Posterior vena cava (tissue), 2 donors: Measurements from ENCODE around the gene TBC1D1. TPM values are rescaled to one million over a fixed set of nuclear protein-coding genes. Genes with fewer than 3 reads are reported as not detected.
A peak's percentile ranks its signal among the peaks of the same experiment; 100 is the strongest.
"Not testable (repeated sequence)": the region's sequence is repeated elsewhere in the genome, so short reads cannot be mapped to it uniquely, and the experiment has no call there.

ENCODE experiments used
- DNase-seq: peaks from one replicate; pipeline ENCODE4 v3.0.0-alpha.2; 2020; ENCODE audit warnings: low spot score
- intact Hi-C, 2 donors: fragments of 100-400 bp; cut with DNase I; formaldehyde crosslinking; loops; one replicate each; pipeline versions ENCODE4 v1.14.1 to v1.14.2; 2022 to 2023
- total RNA-seq, 2 donors: library from RNA; stranded (reverse); fragmentation: NEBNext Ultra II Directional; extraction: Animal tissue kit (Norgen Biotek cat#: 25700); gene quantifications; one replicate each; pipeline ENCODE4 v1.2.1, GENCODE V29; 2021
- donor health status: DM: yes; HTN: yes; CAD: no.
- donor health status: DM: yes; HTN: yes; CAD: no.

Gene TBC1D1
- total RNA-seq, 2 donors from 2014 or later = 94.7 to 152 TPM

DNA sequence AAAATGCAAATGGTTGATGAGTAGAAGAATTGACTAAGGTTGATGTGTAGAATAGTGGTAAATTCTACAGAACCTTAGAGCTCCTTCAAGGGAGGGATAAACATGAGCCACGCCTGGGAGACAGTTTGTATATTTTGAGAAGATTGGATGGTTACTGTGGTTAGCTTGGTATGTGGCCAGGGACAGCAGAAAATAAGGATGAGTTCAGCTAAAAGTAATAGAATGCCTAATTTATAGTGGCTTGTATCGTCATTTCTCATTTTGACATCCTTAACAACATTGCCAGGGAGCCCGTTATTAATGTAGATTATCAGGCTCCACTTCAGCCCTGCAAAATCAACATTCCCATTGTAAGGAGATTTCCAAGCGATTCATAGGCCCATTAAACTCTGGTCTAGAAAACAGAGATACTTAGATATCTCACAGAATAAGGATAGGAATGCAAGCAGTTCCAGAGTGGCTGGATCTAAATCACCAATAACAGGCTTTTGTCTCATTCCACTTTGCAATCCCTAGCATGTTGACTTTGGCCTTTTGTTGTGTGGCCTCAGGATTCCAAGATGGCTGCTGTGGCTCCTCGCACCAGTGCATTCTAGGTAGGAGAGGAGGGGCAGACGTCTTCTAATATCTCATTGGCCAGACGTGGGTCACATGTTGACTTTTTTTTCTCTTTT is 62.9 kb downstream of the TBC1D1 start:
- no peak for DNase-seq
- intact Hi-C loops = no loop called here

DNA sequence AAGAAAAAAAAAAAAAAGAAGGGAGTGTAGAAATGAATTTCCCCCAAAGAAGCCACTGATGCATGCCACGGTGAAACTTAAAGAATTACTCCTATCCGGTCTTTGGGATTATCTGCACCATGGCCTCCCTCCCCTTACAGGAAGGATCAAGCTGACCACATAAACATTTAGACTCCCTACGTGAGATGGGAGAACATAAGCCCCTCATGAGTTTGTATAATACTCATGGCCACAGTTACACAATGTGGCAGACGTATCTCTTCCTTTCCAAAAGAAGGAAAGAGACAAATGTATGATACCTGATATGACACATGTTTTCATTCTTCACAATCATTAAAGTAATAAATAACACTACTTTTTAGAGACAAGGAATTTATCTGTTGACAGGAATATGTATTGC is 66.1 kb downstream of the TBC1D1 start:
- intact Hi-C loops = no loop called here
- no peak for DNase-seq

- DNase-seq = no peak
- intact Hi-C loops = no loop called here
Measured at GRCh38 chr4:37958932-37959331, 68.0 kb downstream of the TBC1D1 start.

DNA sequence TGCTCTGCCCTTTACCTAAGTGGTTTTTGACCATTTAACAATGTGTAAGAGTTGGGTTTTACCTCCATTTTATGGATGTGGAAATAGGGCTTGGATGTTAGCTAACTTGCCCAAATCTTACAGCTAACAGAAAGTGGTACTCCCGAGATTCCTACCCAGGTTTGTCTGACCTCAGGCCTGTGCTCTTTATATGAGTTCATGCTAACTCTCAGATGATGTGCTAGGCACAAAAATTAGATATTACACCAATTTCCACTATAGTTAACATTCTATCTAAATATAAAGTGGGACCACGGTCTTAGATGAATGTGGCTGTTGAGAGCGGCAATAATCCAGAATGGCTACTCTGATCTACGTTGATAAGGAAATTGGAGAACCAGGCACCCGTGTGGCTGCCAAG is 69.2 kb downstream of the TBC1D1 start, which contains the start of gene PTTG2:
Gene PTTG2 (plus strand): TSS at position 301 of the 400 bp plus-strand sequence. CDS start 37 bp downstream, at position 338.
- no peak for DNase-seq
- intact Hi-C loops = no loop called here

DNA sequence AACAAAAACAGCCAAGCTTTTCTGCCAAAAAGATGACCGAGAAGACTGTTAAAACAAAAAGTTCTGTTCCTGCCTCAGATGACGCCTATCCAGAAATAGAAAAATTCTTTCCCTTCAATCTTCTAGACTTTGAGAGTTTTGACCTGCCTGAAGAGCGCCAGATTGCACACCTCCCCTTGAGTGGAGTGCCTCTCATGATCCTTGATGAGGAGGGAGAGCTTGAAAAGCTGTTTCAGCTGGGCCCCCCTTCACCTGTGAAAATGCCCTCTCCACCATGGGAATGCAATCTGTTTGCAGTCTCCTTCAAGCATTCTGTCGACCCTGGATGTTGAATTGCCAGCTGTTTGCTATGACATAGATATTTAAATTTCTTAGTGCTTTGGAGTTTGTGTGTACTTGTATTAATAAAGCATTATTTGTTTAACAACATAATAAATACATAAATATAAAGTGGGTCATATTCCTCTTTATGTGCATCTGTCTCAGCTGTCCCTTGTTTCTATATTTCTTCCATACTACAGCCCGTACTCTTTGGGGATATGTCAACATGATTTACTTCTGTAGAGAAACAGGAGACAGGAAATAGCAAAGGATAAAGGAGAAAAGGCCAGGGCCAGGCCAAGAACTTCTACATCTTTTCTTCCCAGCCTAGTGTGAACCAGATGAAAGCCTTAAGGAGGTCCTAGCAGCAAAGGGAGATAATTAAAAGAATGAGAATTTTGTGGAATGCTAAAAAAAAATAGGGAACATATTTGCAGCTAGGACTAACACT is 70.0 kb downstream of the TBC1D1 start:
- intact Hi-C loops = no loop called here
- no peak for DNase-seq

DNA sequence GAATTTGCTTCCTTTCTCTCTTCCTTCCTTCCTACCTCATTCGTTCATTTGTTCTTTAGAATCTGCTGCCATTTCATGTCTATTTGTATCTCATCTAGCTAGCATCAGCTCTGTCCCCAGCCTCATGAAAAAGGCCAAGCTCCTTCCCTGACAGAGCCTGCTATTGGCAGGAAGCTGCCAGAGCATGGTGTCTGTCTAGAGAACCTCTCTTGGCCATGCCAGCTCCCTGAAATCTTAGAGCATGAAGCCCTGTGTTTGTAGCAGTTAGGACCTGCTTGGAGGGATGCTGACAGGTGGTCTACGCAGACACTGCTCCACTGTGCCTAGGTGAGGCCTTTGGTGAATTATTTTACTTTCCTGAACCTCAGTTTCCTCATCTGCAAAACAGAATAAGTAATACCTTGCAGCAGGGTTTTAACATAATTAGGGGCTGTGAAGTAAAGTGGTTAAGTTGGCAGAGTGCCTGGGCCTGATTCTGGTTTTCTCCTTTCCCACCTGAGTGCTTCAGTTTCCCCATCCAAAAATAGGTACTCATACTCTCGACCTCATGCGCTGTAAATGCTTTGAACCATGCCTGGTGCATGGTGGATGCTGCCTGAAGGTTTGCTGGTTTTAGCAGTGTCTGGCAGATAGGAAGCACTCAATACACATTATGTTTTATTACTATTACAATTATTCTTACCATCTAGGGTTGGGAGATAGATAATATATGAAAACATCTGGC is 74.0 kb downstream of the TBC1D1 start:
- DNase-seq = no peak
- intact Hi-C loops = no loop called here

DNA sequence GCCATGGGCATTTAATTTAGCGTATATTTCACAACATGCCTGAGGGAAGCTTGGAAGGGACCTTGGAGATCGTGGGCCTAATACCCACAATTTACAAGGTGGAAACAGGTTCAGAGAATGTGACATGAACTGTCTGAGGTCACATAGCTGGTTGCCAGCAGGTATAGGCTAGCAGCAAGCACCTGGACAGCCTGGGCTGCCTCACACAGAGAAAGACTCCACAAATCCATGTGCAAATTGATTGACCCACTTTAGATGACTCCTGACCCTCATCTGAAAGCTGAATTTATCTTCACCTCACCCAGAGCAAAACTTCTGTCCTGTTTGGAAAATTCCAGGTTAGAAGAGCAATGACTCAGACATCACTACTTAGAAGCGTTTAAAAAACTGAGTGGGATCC is 75.2 kb downstream of the TBC1D1 start:
- DNase-seq = no peak
- intact Hi-C loops = no loop called here

DNA sequence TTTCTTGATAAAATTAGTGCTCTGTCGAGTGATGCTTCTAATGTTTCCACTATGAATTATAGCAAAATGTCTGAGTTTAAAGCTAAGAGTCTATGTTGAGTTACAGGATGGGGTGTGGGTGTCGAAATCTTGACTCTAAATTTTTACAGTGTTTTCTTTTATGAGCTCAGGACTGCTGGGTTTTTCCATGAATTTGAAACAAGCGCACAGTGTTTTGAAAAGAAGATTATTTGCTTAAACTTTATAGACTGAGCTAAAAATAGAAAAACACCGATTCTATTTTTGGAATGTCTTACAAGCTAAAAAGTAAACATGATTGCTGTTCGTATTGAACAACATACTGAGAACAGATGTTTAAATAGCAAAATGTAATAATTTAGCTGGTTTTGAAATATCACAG is 76.9 kb downstream of the TBC1D1 start:
- DNase-seq = no peak
- intact Hi-C loops = no loop called here

DNA sequence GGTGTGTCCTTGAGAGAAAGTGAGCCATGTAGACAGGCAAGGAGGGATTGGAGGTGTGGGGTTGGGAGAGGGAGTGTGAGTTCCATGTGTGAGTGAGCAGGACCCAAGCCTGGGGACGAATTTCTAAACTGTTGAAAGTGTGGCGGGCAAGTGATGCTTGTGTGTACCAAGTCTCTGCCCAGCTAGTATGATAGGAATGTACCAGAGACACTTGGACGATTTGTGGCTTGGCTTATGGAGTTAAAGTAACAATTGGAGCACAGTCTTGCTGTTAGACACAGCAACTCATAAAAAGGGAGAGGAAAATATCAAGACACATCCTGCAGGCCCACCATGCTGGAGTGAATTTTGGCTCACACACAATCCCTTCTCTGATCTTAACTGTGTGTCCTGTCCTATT is 77.9 kb downstream of the TBC1D1 start:
- no peak for DNase-seq
- intact Hi-C loops = no loop called here

GRCh38 chr4:37970702-37971101 is 79.8 kb downstream of the TBC1D1 start:
- peak; percentile 93 for DNase-seq

DNA sequence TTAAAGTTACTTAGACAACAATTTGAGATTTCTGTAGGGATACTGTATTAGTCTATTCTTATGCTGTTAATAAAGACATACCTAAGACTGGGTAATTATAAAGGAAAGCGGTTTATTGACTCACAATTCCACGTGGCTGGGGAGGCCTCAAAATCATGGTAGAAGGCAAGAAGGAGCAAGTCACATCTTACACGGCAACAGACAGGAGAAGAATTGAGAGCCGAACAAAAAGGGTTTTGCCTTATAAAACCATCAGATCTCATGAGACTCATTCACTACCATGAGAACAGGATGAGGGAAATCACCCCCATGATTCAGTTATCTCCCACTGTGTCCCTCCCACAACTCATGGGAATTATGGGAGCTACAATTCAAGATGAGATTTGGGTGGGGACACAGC is 80.3 kb downstream of the TBC1D1 start:
- DNase-seq = no peak
- intact Hi-C loops = loop anchor here (5.0 to 10.0 kb wide), 2 partner anchors 76 to 79 kb away; partner anchors contain the start of gene TBC1D1 (in 2 of the 2)

More at GRCh38 chr4:37970702-37971101, 79.8 kb downstream of the TBC1D1 start:
- intact Hi-C loops = loop anchor here (5.0 to 10.0 kb wide), 2 partner anchors 76 to 78 kb away; partner anchors contain the start of gene TBC1D1 (in 2 of the 2)

DNA sequence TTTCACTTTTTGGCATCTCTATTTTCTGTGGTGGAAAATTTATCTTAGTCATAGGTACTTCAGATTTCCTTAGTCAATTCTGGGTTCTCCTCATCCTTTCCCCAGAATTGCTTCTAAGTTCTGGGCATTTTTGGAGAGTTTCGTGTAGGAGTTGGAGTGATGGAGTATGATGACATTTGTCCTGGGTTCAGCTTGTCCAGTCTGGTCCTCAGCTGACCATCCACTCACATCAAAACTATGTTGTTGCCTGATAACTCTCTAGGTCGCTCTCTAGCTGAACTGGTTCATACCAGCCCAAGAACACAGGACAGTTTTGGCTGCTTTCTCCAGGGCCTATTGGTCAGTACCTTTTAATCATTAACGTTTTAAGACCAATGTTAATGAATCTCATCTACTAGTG is 82.6 kb downstream of the TBC1D1 start:
- no peak for DNase-seq
- intact Hi-C loops = loop anchor here (5.0 to 10.0 kb wide), 2 partner anchors 79 to 81 kb away; partner anchors contain the start of gene TBC1D1 (in 2 of the 2)

DNA sequence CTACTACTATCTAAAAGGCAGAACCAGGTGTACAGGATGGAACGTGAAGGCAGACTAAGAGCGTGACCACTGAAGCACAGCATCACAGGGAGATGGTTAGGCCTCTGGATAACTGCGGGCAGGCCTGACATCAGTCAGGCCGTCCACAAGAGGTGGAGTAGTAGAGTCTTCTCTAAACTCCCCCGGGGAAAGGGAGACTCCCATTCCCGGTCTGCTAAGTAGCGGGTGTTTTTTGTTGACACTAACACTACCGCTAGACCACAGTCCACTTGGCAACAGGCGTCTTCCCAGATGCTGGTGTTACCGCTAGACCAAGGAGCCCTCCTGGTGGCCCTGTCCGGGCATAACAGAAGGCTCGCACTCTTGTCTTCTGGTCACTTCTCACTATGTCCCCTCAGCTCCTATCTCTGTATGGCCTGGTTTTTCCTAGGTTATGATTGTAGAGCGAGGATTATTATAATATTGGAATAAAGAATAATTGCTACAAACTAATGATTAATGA is 84.5 kb downstream of the TBC1D1 start:
- intact Hi-C loops = loop anchor here in 1 of 2 donors (10.0 kb wide), 1 partner anchor 81 kb away; the partner anchor contains the start of gene TBC1D1

DNA sequence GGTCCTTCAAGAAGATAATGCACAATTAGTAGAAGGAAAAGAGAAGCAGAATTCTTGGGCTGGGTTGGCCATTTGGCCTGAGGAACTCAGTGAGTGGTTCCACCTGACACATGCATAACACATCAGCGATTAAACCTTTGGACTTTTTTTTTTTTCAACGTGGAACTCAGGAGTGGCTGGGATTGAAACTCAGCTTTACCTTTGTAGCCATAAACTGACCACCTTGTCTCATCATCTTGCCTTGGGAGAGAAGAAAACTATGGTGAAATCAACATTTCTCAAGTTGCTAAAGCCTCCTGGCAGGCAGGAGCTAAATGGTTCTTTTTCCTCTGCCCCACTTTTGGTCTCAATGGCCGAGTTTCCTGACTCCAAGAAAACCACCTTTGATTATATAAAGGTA is 85.6 kb downstream of the TBC1D1 start:
- no peak for DNase-seq
- intact Hi-C loops = loop anchor here in 1 of 2 donors (10.0 kb wide), 1 partner anchor 82 kb away; the partner anchor contains the start of gene TBC1D1

More for the DNA sequence above, 84.5 kb downstream of the TBC1D1 start:
- DNase-seq = not testable (repeated sequence)

DNA sequence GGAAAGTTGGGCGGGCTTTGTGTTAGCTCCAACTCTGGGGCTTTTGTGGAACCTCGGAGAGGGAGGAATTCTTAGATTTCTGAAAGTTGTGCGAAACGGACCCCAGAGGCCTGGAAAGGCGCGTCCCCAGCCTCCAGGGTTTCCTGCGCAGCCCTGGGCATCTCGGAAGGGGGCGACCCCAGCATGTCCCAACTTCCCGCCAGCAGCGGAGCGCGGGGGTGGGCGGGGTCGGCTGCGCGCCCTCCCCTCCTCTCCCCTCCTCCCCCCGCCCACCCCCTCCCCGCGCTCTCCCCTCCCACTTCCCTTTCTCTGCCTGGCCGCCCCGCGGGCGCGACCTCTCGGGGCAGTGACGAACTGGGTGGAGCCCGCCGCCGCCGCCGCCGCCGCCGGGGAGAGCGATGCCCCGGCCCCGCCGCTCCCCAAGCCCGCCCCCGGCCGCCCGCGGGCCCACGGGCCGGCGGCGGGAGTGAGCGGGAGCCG is 86.1 kb downstream of the TBC1D1 start:
- intact Hi-C loops = loop anchor here in 1 of 2 donors (10.0 kb wide), 1 partner anchor 82 kb away; the partner anchor contains the start of gene TBC1D1
- peak; percentile 94 for DNase-seq

DNA sequence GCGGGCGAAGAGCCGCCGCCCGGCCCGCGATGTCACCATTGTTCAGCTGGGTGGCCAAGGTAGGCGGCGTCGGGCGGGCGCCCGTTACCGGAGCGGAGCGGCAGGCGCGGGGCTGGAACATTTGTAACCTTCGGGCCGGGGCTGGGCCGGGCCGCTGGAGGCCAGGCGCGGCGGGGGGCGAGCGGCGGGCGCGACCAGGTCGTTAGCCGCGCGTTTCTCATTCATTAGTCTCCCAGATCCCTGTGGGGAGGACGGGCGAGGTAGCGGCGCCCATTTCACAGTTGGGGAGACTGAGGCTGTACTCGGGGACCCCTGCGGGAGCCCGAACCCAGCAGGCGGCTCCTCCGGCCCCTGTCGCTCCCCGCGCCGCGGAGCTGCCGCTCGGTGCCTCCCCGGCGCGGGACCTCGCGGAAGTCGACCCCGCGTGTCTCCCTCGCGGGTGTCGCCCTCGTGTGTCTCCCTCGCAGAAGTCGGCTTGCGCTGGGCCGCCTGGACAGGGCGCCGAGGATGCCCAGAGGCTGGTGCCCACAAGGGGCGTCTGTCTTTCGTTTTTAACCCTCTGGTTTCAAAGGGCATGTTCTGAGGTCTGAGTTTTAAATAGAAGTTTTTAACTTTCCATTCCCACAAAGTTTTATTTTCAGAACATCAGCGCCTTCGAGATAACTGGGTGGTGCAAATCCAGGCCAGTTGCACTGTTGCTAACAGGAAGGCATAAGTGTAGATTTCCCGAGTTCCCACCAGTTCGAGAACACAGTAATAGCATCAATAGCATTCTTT is 86.8 kb downstream of the TBC1D1 start:
- intact Hi-C loops = loop anchor here in 1 of 2 donors (10.0 kb wide), 1 partner anchor 83 kb away; the partner anchor contains the start of gene TBC1D1

DNA sequence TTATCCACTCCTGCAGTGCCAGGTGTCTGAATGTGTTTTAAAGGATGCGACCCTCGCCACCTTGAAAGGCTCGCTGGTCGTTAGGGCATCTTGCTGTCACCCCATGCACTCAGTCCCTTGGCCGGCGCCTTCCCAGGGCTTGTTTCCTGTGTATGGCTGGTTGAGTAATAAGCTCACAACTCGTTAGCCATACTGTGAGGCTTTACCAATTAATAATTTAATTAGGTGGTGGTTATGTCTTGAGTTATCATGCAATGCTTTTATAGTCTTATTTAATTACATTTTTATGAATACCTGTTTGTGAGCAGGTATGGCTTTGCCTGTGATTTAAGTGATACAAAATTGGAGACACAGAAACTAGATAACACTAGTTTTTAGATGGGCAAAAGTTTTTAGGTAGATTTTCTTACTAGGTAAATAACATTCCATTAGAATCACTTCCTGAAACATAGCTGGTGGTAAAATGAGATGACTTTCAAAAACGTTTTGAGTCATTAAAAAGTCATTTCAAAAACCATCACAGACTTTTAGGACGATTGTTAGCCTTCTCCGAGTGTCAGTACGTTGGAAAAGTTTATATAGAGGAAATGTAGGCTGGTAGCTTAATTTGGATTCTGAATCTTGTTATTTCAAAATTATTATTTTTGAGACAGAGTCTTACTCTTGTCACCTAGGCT is 87.5 kb downstream of the TBC1D1 start:
- no peak for DNase-seq
- intact Hi-C loops = loop anchor here in 1 of 2 donors (10.0 kb wide), 1 partner anchor 84 kb away; the partner anchor contains the start of gene TBC1D1

More for the DNA sequence above, 86.8 kb downstream of the TBC1D1 start:
- DNase-seq = peak; percentile 93

DNA sequence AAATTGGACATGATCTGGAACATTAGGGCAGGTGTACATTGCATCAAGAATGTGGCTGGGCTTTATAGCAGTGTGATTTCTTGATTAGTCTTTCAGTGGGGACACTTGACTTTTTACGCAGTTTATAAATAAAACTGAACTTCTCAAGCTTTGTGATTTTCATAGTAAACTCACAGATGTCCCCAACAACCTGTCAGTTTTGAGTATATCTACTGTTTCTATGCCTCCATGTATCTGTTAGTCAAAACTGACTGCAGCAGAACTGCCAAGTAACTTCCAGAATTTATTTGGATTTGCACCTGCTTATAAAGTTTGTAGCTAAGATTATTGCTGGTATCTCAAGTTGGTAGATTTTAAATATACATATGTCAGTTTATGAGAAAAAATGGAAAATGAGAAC is 89.4 kb downstream of the TBC1D1 start:
- intact Hi-C loops = no loop called here
- DNase-seq = no peak
